ENCODE results near the gene NDUFB6.
"Not testable (repeated sequence)": the region's sequence is repeated elsewhere in the genome, so short reads cannot be mapped to it uniquely, and the experiment has no call there.

NDUFB6 gene

DNA sequence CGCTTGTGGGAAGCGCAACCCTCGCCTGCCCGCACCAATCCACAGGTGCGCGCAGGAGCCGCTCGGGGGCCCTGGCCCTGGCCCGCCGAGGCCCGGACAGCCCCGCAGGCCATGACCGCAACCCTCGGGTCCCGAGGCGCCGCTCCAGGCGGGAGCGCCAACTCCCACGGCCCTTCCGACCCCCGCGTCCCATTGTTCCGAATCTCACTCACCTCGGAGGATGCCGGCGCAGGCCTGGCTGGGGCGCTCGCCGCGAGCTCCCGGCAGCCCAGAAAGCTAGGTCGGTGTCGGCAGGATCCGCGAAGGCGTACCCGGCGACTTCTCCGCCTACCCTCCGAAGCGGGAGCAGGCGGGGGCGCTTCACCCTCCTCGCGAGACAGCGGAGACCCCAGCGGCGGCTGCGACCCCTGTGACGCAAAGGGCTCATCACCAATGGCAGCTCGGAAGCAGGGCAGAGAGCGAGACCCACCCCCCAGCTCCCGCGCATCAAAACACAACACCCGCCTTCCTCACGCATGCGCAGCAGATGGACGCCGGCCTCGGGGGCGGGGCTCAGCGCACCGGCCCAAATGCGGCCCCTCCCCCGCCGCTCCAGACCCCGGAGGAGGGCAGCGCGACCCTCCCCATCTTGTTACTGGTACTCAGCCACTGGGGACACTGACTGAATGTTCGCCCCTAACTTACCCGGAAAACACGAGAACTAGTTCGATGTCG, 22.2 kb downstream of the NDUFB6 start:
- Histone ChIP-seq H3K36me3 (ENCODE audit: control insufficient read depth in 1 of 2, insufficient read depth in 2 of 2, low read length in 2 of 2) (no peaks in the 10 kb centered on the region), H3K4me3 (ENCODE audit: low read depth in 1 of 2, low read length in 2 of 2) (peak overlapping the region; percentile 91 to 94), H3K9ac (ENCODE audit: low read depth in 1 of 2, low read length in 2 of 2) (peak overlapping the region; percentile 76 to 81), H3K9me3 (ENCODE audit: control insufficient read depth in 1 of 2, low read length in 2 of 2) (no peaks in the 10 kb centered on the region), H3K27ac (ENCODE audit: low read depth, low read length) (peak overlapping the region; percentile 91), H3K4me1 (ENCODE audit: control insufficient read depth in 1 of 2, insufficient read depth in 2 of 2, low read length in 2 of 2) (peaks cover 6 to 10% of the 10 kb centered on the region in 2 donors), H3K27me3 (ENCODE audit: control insufficient read depth in 1 of 2, insufficient read depth in 2 of 2, low read length in 2 of 2) (no peaks in the 10 kb centered on the region)

DNA sequence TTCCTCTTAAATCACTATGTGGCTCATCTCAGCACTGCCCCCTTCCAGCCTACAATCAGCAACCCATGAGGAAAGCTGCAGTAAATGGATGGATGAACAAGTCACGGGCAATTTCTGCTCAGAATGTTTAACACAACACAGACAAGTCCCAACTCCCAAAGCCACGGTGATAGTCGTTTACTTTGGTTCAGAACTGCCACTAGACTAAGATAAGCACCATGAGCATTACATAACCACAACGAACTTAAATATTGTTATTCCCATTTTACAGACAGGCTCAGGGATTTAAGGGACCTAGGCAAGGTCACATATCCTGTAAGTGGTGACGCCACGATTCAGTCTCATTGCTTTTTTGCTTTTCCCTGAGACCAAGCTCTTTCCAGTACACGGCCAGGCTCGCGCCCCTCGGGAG, 22.8 kb downstream of the NDUFB6 start:
- Histone ChIP-seq H3K36me3 (ENCODE audit: control insufficient read depth in 1 of 2, insufficient read depth in 2 of 2, low read length in 2 of 2) (no peaks in the 10 kb centered on the region), H3K27ac (ENCODE audit: low read depth, low read length) (no peak overlapping the region), H3K9me3 (ENCODE audit: control insufficient read depth in 1 of 2, low read length in 2 of 2) (no peaks in the 10 kb centered on the region), H3K9ac (ENCODE audit: low read depth in 1 of 2, low read length in 2 of 2) (peak overlapping the region; percentile 76 to 81), H3K4me3 (ENCODE audit: low read depth in 1 of 2, low read length in 2 of 2) (peak overlapping the region; percentile 91 to 94), H3K4me1 (ENCODE audit: control insufficient read depth in 1 of 2, insufficient read depth in 2 of 2, low read length in 2 of 2) (peaks cover 6 to 10% of the 10 kb centered on the region in 2 donors), H3K27me3 (ENCODE audit: control insufficient read depth in 1 of 2, insufficient read depth in 2 of 2, low read length in 2 of 2) (no peaks in the 10 kb centered on the region)

DNA sequence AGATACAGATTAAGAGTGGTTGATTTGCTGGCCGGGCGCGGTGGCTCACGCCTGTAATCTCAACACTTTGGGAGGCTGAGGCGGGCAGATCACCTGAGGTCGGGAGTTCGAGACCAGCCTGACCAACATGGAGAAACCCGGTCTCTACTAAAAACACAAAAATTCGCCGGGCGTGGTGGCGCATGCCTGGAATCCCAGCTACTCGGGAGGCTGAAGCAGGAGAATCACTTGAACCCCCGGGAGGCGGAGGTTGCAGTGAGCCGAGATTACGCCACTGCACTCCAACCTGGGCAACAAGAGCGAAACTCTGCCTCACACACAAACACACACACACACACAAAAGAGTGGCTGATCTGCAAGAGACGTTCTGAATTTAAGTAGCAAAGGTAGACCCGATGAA, 24.7 kb downstream of the NDUFB6 start:
- not testable (repeated sequence) for H3K4me3 ChIP-seq (ENCODE audit: low read depth in 1 of 2, low read length in 2 of 2); H3K27me3 ChIP-seq (ENCODE audit: control insufficient read depth in 1 of 2, insufficient read depth in 2 of 2, low read length in 2 of 2); H3K4me1 ChIP-seq (ENCODE audit: control insufficient read depth in 1 of 2, insufficient read depth in 2 of 2, low read length in 2 of 2); H3K9me3 ChIP-seq (ENCODE audit: control insufficient read depth in 1 of 2, low read length in 2 of 2); H3K36me3 ChIP-seq (ENCODE audit: control insufficient read depth in 1 of 2, insufficient read depth in 2 of 2, low read length in 2 of 2); H3K9ac ChIP-seq (ENCODE audit: low read depth in 1 of 2, low read length in 2 of 2); H3K27ac ChIP-seq (ENCODE audit: low read depth, low read length)

DNA sequence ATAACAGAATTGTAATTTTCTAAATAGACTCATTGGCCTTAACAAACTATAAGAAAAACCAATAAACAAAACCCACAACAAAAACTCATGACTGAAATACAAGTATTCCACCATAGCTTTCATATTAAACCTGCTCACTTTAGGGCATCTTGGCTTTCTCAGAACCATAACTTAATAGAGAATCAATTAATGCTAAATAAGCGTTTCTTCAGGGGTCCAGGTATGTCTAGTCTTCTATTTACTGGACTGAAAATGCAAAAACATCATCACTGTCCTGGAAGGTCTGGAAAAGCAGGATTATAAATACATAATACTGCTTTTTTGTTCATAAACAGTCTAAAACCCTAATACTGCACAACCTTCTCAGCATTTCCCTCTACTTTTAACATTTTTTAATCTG, 27.1 kb downstream of the NDUFB6 start:
- H3K9ac ChIP-seq (ENCODE audit: low read depth in 1 of 2, low read length in 2 of 2) = no peak overlapping the region

DNA sequence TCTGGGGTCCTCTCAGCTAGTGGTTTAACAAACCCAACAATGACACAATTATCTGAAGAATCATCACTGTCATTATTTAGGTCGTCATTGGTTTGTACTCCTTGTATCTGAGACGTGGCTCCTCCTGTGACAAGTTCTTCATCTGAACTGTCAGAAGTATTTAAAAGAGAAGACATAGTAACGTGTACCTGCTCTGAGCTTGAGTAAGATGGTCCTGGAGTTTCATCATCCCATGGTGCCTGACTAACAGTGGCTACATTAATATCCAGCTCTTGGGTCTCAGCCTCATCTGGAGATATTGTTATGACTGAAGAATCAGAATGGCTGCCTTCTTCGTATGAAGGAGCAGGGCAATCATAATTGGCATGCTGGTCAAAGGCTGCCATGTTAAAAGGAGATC, 29.9 kb downstream of the NDUFB6 start:
- no peak overlapping the region for H3K27ac ChIP-seq (ENCODE audit: low read depth, low read length)
- no peaks in the 10 kb centered on the region for H3K9me3 ChIP-seq (ENCODE audit: control insufficient read depth in 1 of 2, low read length in 2 of 2)
- H3K4me1 ChIP-seq (ENCODE audit: control insufficient read depth in 1 of 2, insufficient read depth in 2 of 2, low read length in 2 of 2) = no peaks in the 10 kb centered on the region
- no peaks in the 10 kb centered on the region for H3K27me3 ChIP-seq (ENCODE audit: control insufficient read depth in 1 of 2, insufficient read depth in 2 of 2, low read length in 2 of 2)
- H3K36me3 ChIP-seq (ENCODE audit: control insufficient read depth in 1 of 2, insufficient read depth in 2 of 2, low read length in 2 of 2) = peaks cover 7 to 34% of the 10 kb centered on the region in 2 donors
- H3K9ac ChIP-seq (ENCODE audit: low read depth in 1 of 2, low read length in 2 of 2) = no peak overlapping the region
- H3K4me3 ChIP-seq (ENCODE audit: low read depth in 1 of 2, low read length in 2 of 2) = no peak overlapping the region

More for the DNA sequence above, 27.1 kb downstream of the NDUFB6 start:
- Histone ChIP-seq H3K9me3 (ENCODE audit: control insufficient read depth in 1 of 2, low read length in 2 of 2) (no peaks in the 10 kb centered on the region), H3K4me3 (ENCODE audit: low read depth in 1 of 2, low read length in 2 of 2) (no peak overlapping the region), H3K4me1 (ENCODE audit: control insufficient read depth in 1 of 2, insufficient read depth in 2 of 2, low read length in 2 of 2) (peaks cover 6 to 10% of the 10 kb centered on the region in 2 donors), H3K36me3 (ENCODE audit: control insufficient read depth in 1 of 2, insufficient read depth in 2 of 2, low read length in 2 of 2) (peaks cover 7 to 30% of the 10 kb centered on the region in 2 donors), H3K27ac (ENCODE audit: low read depth, low read length) (no peak overlapping the region), H3K27me3 (ENCODE audit: control insufficient read depth in 1 of 2, insufficient read depth in 2 of 2, low read length in 2 of 2) (no peaks in the 10 kb centered on the region)

DNA sequence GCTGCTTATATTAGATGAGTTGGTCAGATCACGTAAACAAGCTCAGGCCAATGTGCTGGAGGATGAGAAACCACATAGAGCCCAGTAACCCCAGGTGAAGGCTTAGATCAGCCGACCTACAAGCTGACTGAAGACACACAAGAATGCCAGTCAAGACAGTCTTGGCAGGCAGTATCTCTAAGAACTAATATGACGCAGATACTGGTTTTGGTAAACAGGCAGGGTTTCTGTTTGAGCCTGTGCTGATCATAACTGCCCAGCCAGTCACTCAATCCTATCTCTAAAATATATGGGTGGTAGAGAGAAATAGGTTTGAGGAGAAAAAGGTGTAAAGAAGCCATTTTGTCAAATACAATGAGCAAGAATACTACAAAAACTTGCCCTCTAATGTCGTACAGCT, 39.1 kb downstream of the NDUFB6 start:
- Histone ChIP-seq H3K27ac (ENCODE audit: low read depth, low read length) (no peak overlapping the region), H3K9me3 (ENCODE audit: control insufficient read depth in 1 of 2, low read length in 2 of 2) (no peaks in the 10 kb centered on the region), H3K36me3 (ENCODE audit: control insufficient read depth in 1 of 2, insufficient read depth in 2 of 2, low read length in 2 of 2) (no peaks in the 10 kb centered on the region), H3K4me1 (ENCODE audit: control insufficient read depth in 1 of 2, insufficient read depth in 2 of 2, low read length in 2 of 2) (no peaks in the 10 kb centered on the region), H3K4me3 (ENCODE audit: low read depth in 1 of 2, low read length in 2 of 2) (no peak overlapping the region), H3K9ac (ENCODE audit: low read depth in 1 of 2, low read length in 2 of 2) (no peak overlapping the region), H3K27me3 (ENCODE audit: control insufficient read depth in 1 of 2, insufficient read depth in 2 of 2, low read length in 2 of 2) (no peaks in the 10 kb centered on the region)

DNA sequence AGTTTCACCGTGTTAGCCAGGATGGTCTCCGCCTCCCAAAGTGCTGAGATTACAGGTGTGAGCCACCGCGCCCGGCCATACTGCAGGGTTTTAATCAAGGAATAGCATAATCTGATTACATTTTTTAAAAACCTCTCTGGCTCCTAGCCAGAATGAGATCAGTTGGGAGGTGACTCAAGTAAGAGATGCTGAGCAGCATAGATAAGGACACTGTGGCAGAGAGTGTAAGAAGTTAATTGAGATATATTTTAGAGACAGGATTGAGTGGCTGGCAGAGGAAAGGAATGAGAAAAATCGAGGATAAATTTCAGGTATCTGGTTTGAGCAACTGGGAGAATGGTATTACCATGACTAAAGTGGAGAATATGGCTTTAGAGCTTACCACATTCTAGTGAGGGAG, 39.6 kb downstream of the NDUFB6 start:
- H3K9ac ChIP-seq (ENCODE audit: low read depth in 1 of 2, low read length in 2 of 2) = no peak overlapping the region
- no peaks in the 10 kb centered on the region for H3K36me3 ChIP-seq (ENCODE audit: control insufficient read depth in 1 of 2, insufficient read depth in 2 of 2, low read length in 2 of 2)

DNA sequence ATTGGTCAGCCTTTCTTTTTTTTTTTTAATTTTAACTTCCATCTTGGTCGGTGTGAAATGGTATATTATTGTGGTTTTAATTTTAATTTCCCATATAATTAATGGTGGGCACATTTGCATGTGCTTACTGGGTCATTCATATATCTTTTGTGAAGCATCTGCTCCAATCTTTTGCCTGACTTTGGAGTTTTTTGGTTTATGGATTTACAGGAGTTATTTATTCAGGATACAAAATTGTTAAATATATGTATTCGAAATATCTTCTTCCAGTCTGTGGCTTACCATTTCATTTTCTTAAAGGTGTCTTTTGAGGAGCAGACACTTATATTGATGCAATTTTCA, 46.3 kb downstream of the NDUFB6 start:
- H3K27ac ChIP-seq (ENCODE audit: low read depth, low read length) = peak overlapping the region; percentile 60
- H3K36me3 ChIP-seq (ENCODE audit: control insufficient read depth in 1 of 2, insufficient read depth in 2 of 2, low read length in 2 of 2) = no peaks in the 10 kb centered on the region
- peaks cover 15 to 16% of the 10 kb centered on the region in 2 donors for H3K4me1 ChIP-seq (ENCODE audit: control insufficient read depth in 1 of 2, insufficient read depth in 2 of 2, low read length in 2 of 2)
- peak overlapping the region; percentile 93 to 98 for H3K4me3 ChIP-seq (ENCODE audit: low read depth in 1 of 2, low read length in 2 of 2)
- H3K9me3 ChIP-seq (ENCODE audit: control insufficient read depth in 1 of 2, low read length in 2 of 2) = no peaks in the 10 kb centered on the region
- no peaks in the 10 kb centered on the region for H3K27me3 ChIP-seq (ENCODE audit: control insufficient read depth in 1 of 2, insufficient read depth in 2 of 2, low read length in 2 of 2)
- H3K9ac ChIP-seq (ENCODE audit: low read depth in 1 of 2, low read length in 2 of 2) = peak overlapping the region in 1 of 2 donors; percentile 83

More for the DNA sequence above, 39.6 kb downstream of the NDUFB6 start:
- Histone ChIP-seq H3K9me3 (ENCODE audit: control insufficient read depth in 1 of 2, low read length in 2 of 2) (no peaks in the 10 kb centered on the region), H3K27ac (ENCODE audit: low read depth, low read length) (no peak overlapping the region), H3K27me3 (ENCODE audit: control insufficient read depth in 1 of 2, insufficient read depth in 2 of 2, low read length in 2 of 2) (no peaks in the 10 kb centered on the region), H3K4me1 (ENCODE audit: control insufficient read depth in 1 of 2, insufficient read depth in 2 of 2, low read length in 2 of 2) (no peaks in the 10 kb centered on the region), H3K4me3 (ENCODE audit: low read depth in 1 of 2, low read length in 2 of 2) (no peak overlapping the region)

DNA sequence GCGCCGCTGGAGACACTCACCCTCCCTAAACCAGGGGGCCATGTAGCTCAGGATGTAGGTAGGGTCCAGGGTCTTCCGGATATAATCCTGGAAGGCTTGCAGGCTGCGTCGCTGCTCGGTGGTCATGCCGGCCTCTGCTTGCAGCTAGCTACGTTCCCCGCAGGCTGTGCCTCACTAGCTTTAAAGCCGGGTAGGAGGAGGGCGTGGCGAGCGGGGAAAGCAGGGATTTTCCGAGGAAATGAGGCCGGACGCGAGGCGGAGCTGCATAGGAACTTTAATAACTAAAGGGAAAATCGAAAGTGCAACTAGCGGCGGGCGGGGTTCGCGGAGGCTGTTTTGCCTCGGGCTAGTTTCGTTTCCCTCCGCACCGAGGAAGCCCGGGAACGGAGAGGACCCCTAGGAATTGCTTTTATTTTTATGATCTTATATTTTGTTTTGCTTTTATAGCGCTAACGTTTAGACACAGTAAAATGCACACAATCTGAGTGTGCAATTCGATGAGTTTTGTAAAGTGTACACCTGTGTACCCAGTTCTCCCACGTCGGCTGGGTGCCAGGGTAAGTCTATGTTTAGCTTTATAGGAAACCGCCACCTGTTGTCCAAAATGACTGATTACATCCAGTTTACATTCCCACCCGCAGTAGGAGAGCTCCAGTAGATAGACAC, 46.8 kb downstream of the NDUFB6 start, which contains the start of gene RIGI:
TSS of gene RIGI (minus strand) at position 156 of the 666 bp plus-strand sequence. CDS start at position 126, 30 bp downstream.
- Histone ChIP-seq H3K27me3 (ENCODE audit: control insufficient read depth in 1 of 2, insufficient read depth in 2 of 2, low read length in 2 of 2) (no peaks in the 10 kb centered on the region), H3K4me3 (ENCODE audit: low read depth in 1 of 2, low read length in 2 of 2) (peak within 1 kb of the TSS; percentile 93 to 98), H3K36me3 (ENCODE audit: control insufficient read depth in 1 of 2, insufficient read depth in 2 of 2, low read length in 2 of 2) (no peaks in the 10 kb centered on the region), H3K27ac (ENCODE audit: low read depth, low read length) (peak within 1 kb of the TSS; percentile 60), H3K9ac (ENCODE audit: low read depth in 1 of 2, low read length in 2 of 2) (peak within 1 kb of the TSS; percentile 81 to 83), H3K4me1 (ENCODE audit: control insufficient read depth in 1 of 2, insufficient read depth in 2 of 2, low read length in 2 of 2) (peaks cover 15 to 16% of the 10 kb centered on the region in 2 donors), H3K9me3 (ENCODE audit: control insufficient read depth in 1 of 2, low read length in 2 of 2) (no peaks in the 10 kb centered on the region)

DNA sequence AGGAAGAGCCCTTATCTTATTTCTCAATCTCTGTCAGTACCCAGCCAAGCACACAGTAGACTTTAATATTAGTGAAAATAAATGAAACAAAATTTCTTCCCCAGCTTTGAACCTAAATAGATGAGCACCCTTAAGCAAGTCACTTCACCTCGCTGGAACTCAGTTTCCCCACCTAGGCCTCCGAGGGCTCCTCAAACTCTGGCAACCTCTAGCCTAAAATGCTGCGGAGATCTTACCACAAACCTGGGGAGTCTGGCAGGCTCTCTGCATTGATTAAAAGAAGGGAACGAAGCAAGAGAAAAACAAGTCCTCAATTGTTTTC, 47.3 kb downstream of the NDUFB6 start:
- no peaks in the 10 kb centered on the region for H3K9me3 ChIP-seq (ENCODE audit: control insufficient read depth in 1 of 2, low read length in 2 of 2)
- H3K4me1 ChIP-seq (ENCODE audit: control insufficient read depth in 1 of 2, insufficient read depth in 2 of 2, low read length in 2 of 2) = peaks cover 15 to 16% of the 10 kb centered on the region in 2 donors
- no peaks in the 10 kb centered on the region for H3K27me3 ChIP-seq (ENCODE audit: control insufficient read depth in 1 of 2, insufficient read depth in 2 of 2, low read length in 2 of 2)
- H3K9ac ChIP-seq (ENCODE audit: low read depth in 1 of 2, low read length in 2 of 2) = peak overlapping the region; percentile 81 to 83
- H3K4me3 ChIP-seq (ENCODE audit: low read depth in 1 of 2, low read length in 2 of 2) = peak overlapping the region; percentile 93 to 98
- H3K36me3 ChIP-seq (ENCODE audit: control insufficient read depth in 1 of 2, insufficient read depth in 2 of 2, low read length in 2 of 2) = no peaks in the 10 kb centered on the region
- H3K27ac ChIP-seq (ENCODE audit: low read depth, low read length) = peak overlapping the region; percentile 60
